Activated naive CD8-positive, alpha-beta T cell (primary cell): Measurements from ENCODE around the gene GAL.
A peak's percentile ranks its signal among the peaks of the same experiment; 100 is the strongest.
"Not testable (repeated sequence)": the region's sequence is repeated elsewhere in the genome, so short reads cannot be mapped to it uniquely, and the experiment has no call there.

Source experiments
- H3K27ac Mint-ChIP-seq: one replicate; pipeline ENCODE4 v1.8.0; 2021; ENCODE audit warnings: mixed read lengths
- H3K27me3 Mint-ChIP-seq: one replicate; pipeline ENCODE4 v1.8.0; 2021; ENCODE audit warnings: mixed read lengths
- H3K36me3 Mint-ChIP-seq: one replicate; pipeline ENCODE4 v1.8.0; 2021; ENCODE audit warnings: mixed read lengths
- H3K4me1 Mint-ChIP-seq: one replicate; pipeline ENCODE4 v1.8.0; 2021; ENCODE audit warnings: low read depth, mixed read lengths
- H3K4me3 Mint-ChIP-seq: one replicate; pipeline ENCODE4 v1.8.0; 2021; ENCODE audit warnings: mild to moderate bottlenecking, mixed read lengths
- H3K9me3 Mint-ChIP-seq: one replicate; pipeline ENCODE4 v1.8.0; 2021; ENCODE audit warnings: low read depth, mixed read lengths

GAL gene

GRCh38 chr11:68684385-68685356 is at the start of gene GAL:
GAL (plus strand) TSS chr11:68684544; CDS start chr11:68684924, 380 bp downstream.
- no peak within 1 kb of the TSS for H3K27ac Mint-ChIP-seq
- peaks cover 2% of the 10 kb centered on the region for H3K4me1 Mint-ChIP-seq
- H3K36me3 Mint-ChIP-seq: no peaks in the 10 kb centered on the region
- H3K27me3 Mint-ChIP-seq: peaks cover 14% of the 10 kb centered on the region
- peak within 1 kb of the TSS; percentile 63 for H3K4me3 Mint-ChIP-seq
- no peaks in the 10 kb centered on the region for H3K9me3 Mint-ChIP-seq

DNA sequence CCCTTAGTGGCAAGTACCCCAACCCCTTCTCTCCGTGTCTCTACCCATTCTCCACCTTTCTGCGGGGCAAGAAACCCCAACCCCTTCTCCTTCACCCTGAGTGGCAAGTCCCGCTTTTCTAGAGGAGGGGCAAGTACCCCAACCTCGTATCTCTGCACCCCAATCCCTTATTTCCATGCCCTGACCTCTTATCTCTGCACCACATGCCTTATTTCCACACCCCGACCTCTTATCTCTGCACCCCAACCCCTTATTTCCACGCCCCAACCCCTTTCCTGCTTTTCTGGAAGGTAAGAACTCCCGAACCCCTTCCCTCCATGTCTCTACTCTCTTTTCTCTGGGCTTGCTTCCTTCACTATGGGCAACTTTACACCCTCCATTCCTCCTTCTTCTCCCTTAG is 49.7 kb upstream of the GAL start:
- H3K27ac Mint-ChIP-seq, H3K36me3 Mint-ChIP-seq, H3K27me3 Mint-ChIP-seq, H3K4me1 Mint-ChIP-seq, H3K9me3 Mint-ChIP-seq, H3K4me3 Mint-ChIP-seq: not testable (repeated sequence)

- H3K27ac Mint-ChIP-seq, H3K36me3 Mint-ChIP-seq, H3K4me1 Mint-ChIP-seq, H3K4me3 Mint-ChIP-seq, H3K9me3 Mint-ChIP-seq, H3K27me3 Mint-ChIP-seq: not testable (repeated sequence)
Observed at GRCh38 chr11:68635172-68635571, 49.2 kb upstream of the GAL start.

- not testable (repeated sequence) for H3K4me1 Mint-ChIP-seq, H3K9me3 Mint-ChIP-seq, H3K4me3 Mint-ChIP-seq, H3K36me3 Mint-ChIP-seq, H3K27me3 Mint-ChIP-seq, H3K27ac Mint-ChIP-seq
Observed at GRCh38 chr11:68635883-68636282, 48.5 kb upstream of the GAL start.

DNA sequence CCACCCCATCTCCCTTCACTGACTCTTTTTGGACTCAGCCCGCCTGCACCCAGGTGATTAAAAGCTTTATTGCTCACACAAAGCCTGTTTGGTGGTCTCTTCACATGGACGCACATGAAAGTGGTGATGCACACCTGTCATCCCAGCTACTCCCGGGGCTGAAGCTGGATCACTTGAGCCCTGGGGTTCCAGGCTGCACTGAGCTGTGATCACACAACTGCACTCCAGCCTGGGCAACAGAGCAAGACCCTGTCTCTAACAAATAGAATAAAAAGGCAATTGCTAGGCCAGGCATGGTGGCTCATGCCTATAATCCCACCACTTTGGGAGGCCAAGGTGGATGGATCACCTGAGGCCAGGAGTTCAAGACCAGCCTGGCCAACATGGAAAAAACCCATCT is 45.0 kb upstream of the GAL start:
- not testable (repeated sequence) for H3K36me3 Mint-ChIP-seq, H3K4me1 Mint-ChIP-seq, H3K4me3 Mint-ChIP-seq, H3K9me3 Mint-ChIP-seq, H3K27ac Mint-ChIP-seq, H3K27me3 Mint-ChIP-seq

- no peaks in the 10 kb centered on the region for H3K36me3 Mint-ChIP-seq
- H3K4me3 Mint-ChIP-seq: no peak overlapping the region
- peaks cover 9% of the 10 kb centered on the region for H3K9me3 Mint-ChIP-seq
Observed at GRCh38 chr11:68641880-68642279, 42.5 kb upstream of the GAL start.

DNA sequence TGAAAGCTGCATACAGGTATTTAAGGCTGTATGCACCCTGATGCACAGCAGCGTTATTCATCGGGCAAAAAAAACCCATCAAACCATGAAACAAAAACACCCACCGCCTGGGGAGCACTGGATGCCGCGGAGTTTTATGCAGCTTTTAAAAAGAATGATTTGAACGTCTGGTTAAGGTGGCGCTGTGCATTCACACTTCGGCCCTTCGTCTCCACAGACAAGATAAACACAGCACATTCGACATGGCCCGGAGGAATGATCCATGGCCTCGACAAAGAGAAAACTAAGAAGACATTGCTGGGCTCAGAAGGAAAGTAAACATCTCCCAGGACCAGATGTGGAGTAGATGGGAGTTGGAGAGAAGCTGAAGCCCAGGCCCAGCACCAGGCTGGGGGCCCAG is 40.8 kb upstream of the GAL start:
- H3K27ac Mint-ChIP-seq: no peak overlapping the region

More at GRCh38 chr11:68641880-68642279, 42.5 kb upstream of the GAL start:
- no peak overlapping the region for H3K27ac Mint-ChIP-seq
- no peaks in the 10 kb centered on the region for H3K4me1 Mint-ChIP-seq
- peaks cover 7% of the 10 kb centered on the region for H3K27me3 Mint-ChIP-seq

GRCh38 chr11:68646832-68647231 is 37.5 kb upstream of the GAL start:
- Mint-ChIP-seq H3K27me3 (peaks cover 8% of the 10 kb centered on the region), H3K4me3 (no peak overlapping the region), H3K27ac (no peak overlapping the region), H3K36me3 (peaks cover 3% of the 10 kb centered on the region), H3K4me1 (no peaks in the 10 kb centered on the region), H3K9me3 (peaks cover 14% of the 10 kb centered on the region)

More for the DNA sequence above, 40.8 kb upstream of the GAL start:
- Mint-ChIP-seq H3K9me3 (peaks cover 14% of the 10 kb centered on the region), H3K4me1 (no peaks in the 10 kb centered on the region), H3K4me3 (no peak overlapping the region), H3K27me3 (peaks cover 7% of the 10 kb centered on the region), H3K36me3 (peaks cover 3% of the 10 kb centered on the region)

DNA sequence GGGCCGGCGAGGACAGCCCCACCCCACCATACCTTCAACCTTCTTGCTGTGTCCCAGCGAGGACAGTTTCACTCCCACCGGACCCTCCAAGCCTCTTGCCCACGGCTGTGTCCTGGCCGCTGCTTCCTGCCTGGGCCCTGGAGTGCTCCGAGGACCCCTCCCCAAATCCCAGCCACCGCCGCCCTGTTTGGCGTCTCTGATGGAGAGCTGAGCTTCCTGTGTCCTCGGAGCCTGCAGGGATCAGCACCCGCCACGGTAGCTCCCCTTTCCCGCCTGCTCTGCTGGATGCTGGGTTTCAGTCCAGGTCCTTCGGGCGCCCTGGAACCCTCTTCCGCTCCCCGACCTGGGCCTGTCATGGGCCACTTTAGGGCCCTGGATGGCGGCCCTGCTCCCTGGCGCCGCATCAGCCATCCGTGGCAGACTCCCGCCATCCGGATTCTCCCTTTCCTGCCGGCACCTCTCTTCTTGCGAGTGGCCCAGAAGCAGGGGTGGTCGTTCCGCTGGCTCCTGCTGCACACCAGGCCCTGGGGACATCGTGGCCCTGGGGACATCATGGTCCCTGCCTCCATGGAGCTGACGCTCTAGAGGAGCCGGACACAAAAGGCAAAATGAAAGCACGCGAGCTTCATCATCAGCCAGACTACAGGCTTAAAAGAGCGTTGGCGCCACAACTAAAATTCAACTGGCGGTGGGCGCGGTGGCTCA is 34.3 kb upstream of the GAL start:
- peaks cover 3% of the 10 kb centered on the region for H3K36me3 Mint-ChIP-seq
- H3K4me1 Mint-ChIP-seq: no peaks in the 10 kb centered on the region
- H3K27me3 Mint-ChIP-seq: peaks cover 4% of the 10 kb centered on the region
- peaks cover 14% of the 10 kb centered on the region for H3K9me3 Mint-ChIP-seq
- no peak overlapping the region for H3K4me3 Mint-ChIP-seq
- H3K27ac Mint-ChIP-seq: no peak overlapping the region

DNA sequence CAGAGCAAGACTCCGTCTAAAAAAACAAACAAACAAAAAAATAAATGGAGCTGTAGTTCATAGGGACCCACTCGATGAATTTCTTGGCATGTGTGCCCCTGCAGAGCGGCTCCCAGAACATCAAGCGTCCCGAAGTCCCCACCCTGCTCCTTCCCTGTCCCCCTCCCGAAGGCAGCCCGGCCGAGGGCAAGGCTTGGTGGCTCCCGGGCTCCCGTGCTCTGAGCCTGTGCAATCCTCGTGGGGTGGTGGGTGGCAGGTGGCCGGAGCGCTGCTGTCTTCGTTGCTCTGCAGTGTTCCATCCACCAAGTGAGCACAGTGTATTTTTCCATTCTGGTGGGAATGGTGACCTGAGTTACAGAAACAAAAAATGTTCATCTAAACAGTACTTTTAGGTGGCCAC is 33.5 kb upstream of the GAL start:
- no peak overlapping the region for H3K27ac Mint-ChIP-seq
- H3K36me3 Mint-ChIP-seq: peaks cover 3% of the 10 kb centered on the region
- H3K4me1 Mint-ChIP-seq: no peaks in the 10 kb centered on the region
- H3K9me3 Mint-ChIP-seq: peaks cover 19% of the 10 kb centered on the region
- no peak overlapping the region for H3K4me3 Mint-ChIP-seq
- H3K27me3 Mint-ChIP-seq: peaks cover 4% of the 10 kb centered on the region

DNA sequence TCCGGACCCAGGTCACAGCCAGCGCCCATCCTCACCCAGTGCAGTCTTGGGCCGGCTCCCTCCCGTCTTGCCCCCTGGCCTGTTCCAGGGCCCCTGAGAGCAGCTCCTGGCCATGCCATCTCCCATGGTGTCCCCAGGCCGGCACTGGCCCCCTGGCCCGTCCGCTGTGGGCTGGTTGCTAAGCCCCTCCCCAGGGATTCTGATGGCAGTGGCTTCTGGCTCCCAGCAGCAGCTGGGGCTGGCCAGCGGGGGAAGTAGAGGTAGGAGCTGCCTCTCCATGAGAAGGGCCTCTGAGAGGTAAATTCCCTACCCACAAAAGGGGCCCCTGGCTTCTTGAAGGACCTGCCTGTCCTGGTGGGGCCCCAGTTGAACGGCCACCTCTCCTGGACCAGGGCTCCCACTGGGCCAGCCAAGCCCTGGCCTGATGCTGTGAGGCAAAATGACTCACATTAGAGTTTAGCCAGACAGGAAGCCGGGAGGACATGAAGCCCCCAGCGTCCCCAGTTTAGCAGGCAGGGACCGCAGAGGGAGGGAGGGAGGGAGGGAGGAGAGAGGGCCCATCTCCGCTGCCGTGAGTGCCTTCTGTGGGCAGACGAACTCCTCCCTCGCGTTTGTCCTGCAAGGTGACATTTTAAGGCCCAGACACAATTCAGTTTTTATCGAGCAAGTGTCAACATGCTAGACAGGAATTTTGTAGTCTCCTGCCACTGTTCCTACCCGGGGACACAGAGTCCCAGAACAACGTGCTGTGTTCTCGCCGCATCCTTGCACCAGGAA is 32.9 kb upstream of the GAL start:
- Mint-ChIP-seq H3K36me3 (peaks cover 3% of the 10 kb centered on the region), H3K27me3 (peaks cover 4% of the 10 kb centered on the region), H3K4me1 (no peaks in the 10 kb centered on the region), H3K9me3 (peaks cover 13% of the 10 kb centered on the region), H3K4me3 (no peak overlapping the region), H3K27ac (no peak overlapping the region)

DNA sequence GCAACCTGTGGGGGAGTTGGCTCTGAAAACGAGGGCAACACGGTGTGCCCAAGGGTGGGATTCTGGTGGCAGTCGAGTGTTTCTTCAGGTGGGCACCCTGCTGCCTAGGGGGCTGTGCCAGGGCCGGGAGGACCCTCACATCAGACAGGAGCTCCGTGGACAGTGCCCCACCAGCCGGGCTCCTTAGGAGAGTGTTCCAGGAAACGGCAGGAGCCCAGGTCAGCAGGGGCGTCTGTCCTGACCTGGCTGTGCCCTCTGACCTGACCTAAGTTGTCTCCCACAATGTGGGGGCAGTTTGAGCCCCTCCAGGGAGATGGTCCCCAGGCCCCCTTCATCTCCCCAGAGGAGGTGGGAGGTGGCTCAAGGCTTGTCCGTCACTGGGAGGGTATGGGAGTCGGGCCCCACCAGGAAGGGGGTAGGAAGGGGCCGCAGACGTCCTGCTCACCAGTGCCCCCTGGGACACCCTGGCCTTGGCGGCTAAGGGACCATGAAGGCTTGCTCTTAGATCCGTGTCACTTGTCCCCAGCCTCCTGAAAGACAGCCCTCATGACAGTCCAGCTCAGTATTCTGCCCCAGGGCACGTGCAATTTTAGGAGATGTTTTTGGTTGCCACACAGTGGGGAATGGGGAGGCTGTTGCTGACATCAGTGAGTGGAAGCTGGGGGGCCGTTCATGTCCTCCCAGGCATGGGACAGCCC is 32.2 kb upstream of the GAL start:
- Mint-ChIP-seq H3K27me3 (peaks cover 4% of the 10 kb centered on the region), H3K9me3 (peaks cover 8% of the 10 kb centered on the region), H3K27ac (no peak overlapping the region), H3K4me1 (no peaks in the 10 kb centered on the region), H3K4me3 (no peak overlapping the region), H3K36me3 (peaks cover 3% of the 10 kb centered on the region)

- peaks cover 4% of the 10 kb centered on the region for H3K27me3 Mint-ChIP-seq
- H3K4me3 Mint-ChIP-seq: no peak overlapping the region
- H3K27ac Mint-ChIP-seq: no peak overlapping the region
- no peaks in the 10 kb centered on the region for H3K36me3 Mint-ChIP-seq
- peaks cover 5% of the 10 kb centered on the region for H3K9me3 Mint-ChIP-seq
- H3K4me1 Mint-ChIP-seq: no peaks in the 10 kb centered on the region
Observed at GRCh38 chr11:68652683-68653156, 31.6 kb upstream of the GAL start.
